PC-3 (cell line): ENCODE data around the gene SLC8A1. TPM values are rescaled to one million over a fixed set of nuclear protein-coding genes. Genes with fewer than 3 reads are reported as not detected.

ENCODE experiments used
- ATAC-seq: fragments of 200-7000 bp; cut with Tn5 transposase; 2 replicates; pipeline ENCODE4 v1.9.1; 2020; ENCODE audit warnings: mild to moderate bottlenecking, moderate library complexity
- BruUV-seq: library from RNA; stranded (reverse); fragments of 400-500 nt; replicated peaks from 2 replicates; lab custom pipeline; 2021; lab: Mats Ljungman, UMichigan
- CTCF ChIA-PET: fragments of 300-600 bp; sonication (Branson Sonifier 250); formaldehyde crosslinking; loops from one replicate; lab custom pipeline; 2022; ENCODE audit warnings: antibody characterized with exemption; lab: Charles Lee
- POLR2A ChIA-PET: fragments of 300-600 bp; sonication (Branson Sonifier 250); formaldehyde crosslinking; loops from one replicate; lab custom pipeline; 2022; ENCODE audit warnings: antibody characterized with exemption; ENCODE audit not compliant: unreplicated experiment; lab: Charles Lee
- DNase-seq: peaks from one replicate; pipeline ENCODE4 v3.0.0-alpha.2; 2015
- H2AFZ ChIP-seq: fragments of 300-600 bp; sonication (generic); 2 replicates; pipeline ENCODE4 v1.6.0; 2016; ENCODE audit warnings: antibody characterized with exemption, low read length
- H3F3A ChIP-seq: fragments of 300-600 bp; sonication (generic); one replicate; pipeline ENCODE4 v1.6.0; 2017; ENCODE audit warnings: antibody characterized with exemption, low read length, control low read depth, mild to moderate bottlenecking; ENCODE audit not compliant: unreplicated experiment
- H3K27ac ChIP-seq: fragments of 300-600 bp; sonication (generic); 2 replicates; pipeline ENCODE4 v1.5.1; 2016; ENCODE audit warnings: mild to moderate bottlenecking, low read length
- H3K27me3 ChIP-seq: fragments of 300-600 bp; sonication (generic); 2 replicates; pipeline ENCODE4 v1.6.1; 2016; ENCODE audit warnings: low read length, mixed read lengths
- H3K36me3 ChIP-seq: fragments of 300-600 bp; sonication (generic); 2 replicates; pipeline ENCODE4 v1.6.1; 2016; ENCODE audit warnings: low read depth, mixed run types, low read length, mixed read lengths
- H3K4me1 ChIP-seq: fragments of 300-600 bp; sonication (generic); 2 replicates; pipeline ENCODE4 v1.5.1; 2016; ENCODE audit warnings: low read length; ENCODE audit not compliant: insufficient read depth
- H3K4me2 ChIP-seq: fragments of 300-600 bp; sonication (generic); 2 replicates; pipeline ENCODE4 v1.6.0; 2016; ENCODE audit warnings: low read length
- H3K4me3 ChIP-seq: fragments of 300-600 bp; sonication (generic); 2 replicates; pipeline ENCODE4 v1.5.1; 2016; ENCODE audit warnings: mild to moderate bottlenecking, low read length, mixed read lengths
- H3K79me2 ChIP-seq: fragments of 300-600 bp; sonication (generic); 2 replicates; pipeline ENCODE4 v1.6.1; 2017; ENCODE audit warnings: low read length, mixed read lengths
- H3K9ac ChIP-seq: fragments of 300-600 bp; sonication (generic); 2 replicates; pipeline ENCODE4 v1.6.0; 2016; ENCODE audit warnings: mild to moderate bottlenecking, low read length
- H3K9me2 ChIP-seq: fragments of 300-600 bp; sonication (generic); replicated peaks from 2 replicates; pipeline ENCODE4 v1.6.1; 2016; ENCODE audit warnings: mixed run types, low read length, mixed read lengths
- H3K9me3 ChIP-seq: fragments of 300-600 bp; sonication (generic); 2 replicates; pipeline ENCODE4 v1.6.1; 2016; ENCODE audit warnings: low read length, mixed read lengths
- H4K20me1 ChIP-seq: fragments of 300-600 bp; sonication (generic); 2 replicates; pipeline ENCODE4 v1.6.1; 2016; ENCODE audit warnings: low read length, mixed read lengths
- CTCF ChIP-seq: fragments of 300-600 bp; sonication (generic); conservative IDR thresholded peaks from 2 replicates; pipeline ENCODE4 v1.5.1; 2017; ENCODE audit warnings: antibody characterized with exemption, low read depth, mild to moderate bottlenecking, low read length
- EZH2 ChIP-seq: fragments of 300-600 bp; sonication (generic); IDR thresholded peaks from one replicate; pipeline ENCODE4 v1.6.1; 2017; ENCODE audit warnings: antibody characterized with exemption, mild to moderate bottlenecking, low read length; ENCODE audit not compliant: unreplicated experiment
- EZH2phosphoT487 ChIP-seq: fragments of 300-600 bp; sonication (generic); IDR thresholded peaks from 2 replicates; pipeline ENCODE4 v1.6.1; 2018; ENCODE audit warnings: mild to moderate bottlenecking, antibody characterized with exemption, low read length, borderline replicate concordance
- intact Hi-C: fragments of 100-400 bp; cut with micrococcal nuclease; formaldehyde crosslinking; loops from 2 replicates; pipeline ENCODE4 v1.9.0; 2023
- total RNA-seq: library from RNA; depleted of rRNA; stranded (reverse); fragments of >200 nt; gene quantifications from 2 replicates; pipeline ENCODE4 v1.2.3, GENCODE V29; 2014

Gene SLC8A1
- total RNA-seq, 1 experiment from 2014 or later = 1.3 TPM

GRCh38 chr2:40178971-40179370, 272.9 kb downstream of the SLC8A1 start:
- Histone ChIP-seq H3K79me2 (no peaks in the 10 kb centered on the region), H3K9me2 (no peaks in the 10 kb centered on the region), H4K20me1 (no peaks in the 10 kb centered on the region), H3K4me2 (no peak overlapping the region), H3K9ac (no peak overlapping the region), H3K27ac (no peak overlapping the region), H3K4me3 (no peak overlapping the region), H3K4me1 (no peaks in the 10 kb centered on the region), H3K27me3 (no peaks in the 10 kb centered on the region), H3K36me3 (no peaks in the 10 kb centered on the region), H2AFZ (no peak overlapping the region), H3K9me3 (no peaks in the 10 kb centered on the region), H3F3A (no peaks in the 10 kb centered on the region)
- intact Hi-C loops = no loop called here
- POLR2A ChIA-PET = no interaction called here
- ATAC-seq (no peak), DNase-seq (peak; percentile 33)
- CTCF ChIA-PET = no interaction called here
- no TSS peak for BruUV-seq
- no peak for TF ChIP-seq EZH2
- TF ChIP-seq EZH2phosphoT487 = no peak
- TF ChIP-seq CTCF = no peak

GRCh38 chr2:40178171-40178778, 273.6 kb downstream of the SLC8A1 start:
- Histone ChIP-seq H3K4me3 (no peak overlapping the region), H3K9ac (no peak overlapping the region), H2AFZ (no peak overlapping the region), H3K27me3 (no peaks in the 10 kb centered on the region), H3K4me1 (no peaks in the 10 kb centered on the region; the same call in 1 of the 2 replicates), H3K79me2 (no peaks in the 10 kb centered on the region), H3K27ac (no peak overlapping the region), H3K4me2 (no peak overlapping the region), H3F3A (no peaks in the 10 kb centered on the region), H3K36me3 (no peaks in the 10 kb centered on the region), H3K9me3 (no peaks in the 10 kb centered on the region), H3K9me2 (no peaks in the 10 kb centered on the region), H4K20me1 (no peaks in the 10 kb centered on the region)
- ATAC-seq (no peak), DNase-seq (no peak)
- ChIA-PET POLR2A (no interaction called here), CTCF (no interaction called here)
- intact Hi-C loops = no loop called here
- TF ChIP-seq CTCF (no peak), EZH2 (no peak)
- no TSS peak for BruUV-seq

- TF ChIP-seq EZH2 = no peak
- TF ChIP-seq CTCF = no peak
- no peak for TF ChIP-seq EZH2phosphoT487
- Histone ChIP-seq H3K79me2 (no peaks in the 10 kb centered on the region), H2AFZ (no peak overlapping the region), H3K4me1 (no peaks in the 10 kb centered on the region; the same call in 1 of the 2 replicates), H3K36me3 (no peaks in the 10 kb centered on the region), H3K4me3 (no peak overlapping the region), H3K27ac (no peak overlapping the region), H3F3A (no peaks in the 10 kb centered on the region), H3K9me2 (no peaks in the 10 kb centered on the region), H4K20me1 (no peaks in the 10 kb centered on the region), H3K4me2 (no peak overlapping the region), H3K9me3 (no peaks in the 10 kb centered on the region), H3K27me3 (no peaks in the 10 kb centered on the region), H3K9ac (no peak overlapping the region)
- ChIA-PET CTCF (no interaction called here), POLR2A (no interaction called here)
- intact Hi-C loops = no loop called here
- ATAC-seq (no peak), DNase-seq (no peak)
- no TSS peak for BruUV-seq
Measured at GRCh38 chr2:40177366-40177765, 274.5 kb downstream of the SLC8A1 start.
